RPMI7951 (cell line): Measurements from ENCODE around the gene PCK1. TPM values are rescaled to one million over a fixed set of nuclear protein-coding genes. Genes with fewer than 3 reads are reported as not detected.

Experiments
- DNase-seq: peaks from one replicate; pipeline ENCODE4 v3.0.0-alpha.2; 2012; ENCODE audit warnings: low read depth
- total RNA-seq: library from RNA; depleted of rRNA; stranded (reverse); fragments of >200 nt; shearing (Covaris generic); gene quantifications from 2 replicates; pipeline ENCODE4 v1.2.3, GENCODE V29; 2014

The PCK1 gene
- total RNA-seq, 1 experiment from 2014 or later, result not detected

- no peak for DNase-seq
Observed at GRCh38 chr20:57536120-57536708, 24.7 kb upstream of the PCK1 start.

GRCh38 chr20:57536771-57537724, 23.9 kb upstream of the PCK1 start:
- no peak for DNase-seq

GRCh38 chr20:57537822-57538221, 23.1 kb upstream of the PCK1 start:
- no peak for DNase-seq

GRCh38 chr20:57539889-57540288, 21.0 kb upstream of the PCK1 start:
- DNase-seq, result peak; percentile 29

- no peak for DNase-seq
Observed at GRCh38 chr20:57540890-57541580, 19.9 kb upstream of the PCK1 start.

- no peak for DNase-seq
Observed at GRCh38 chr20:57543754-57544153, 17.2 kb upstream of the PCK1 start.

GRCh38 chr20:57544838-57545564, 15.9 kb upstream of the PCK1 start:
- DNase-seq, result no peak

GRCh38 chr20:57545927-57546662, 14.8 kb upstream of the PCK1 start:
- DNase-seq, result no peak

- no peak for DNase-seq
Observed at GRCh38 chr20:57546956-57547649, 13.8 kb upstream of the PCK1 start.

- DNase-seq, result peak; percentile 18
Observed at GRCh38 chr20:57548177-57549058, 12.5 kb upstream of the PCK1 start.

GRCh38 chr20:57552471-57552870, 8.4 kb upstream of the PCK1 start:
- no peak for DNase-seq

GRCh38 chr20:57553376-57554018, 7.4 kb upstream of the PCK1 start:
- no peak for DNase-seq

- DNase-seq, result peak; percentile 24
Observed at GRCh38 chr20:57555457-57556184, 5.3 kb upstream of the PCK1 start.

GRCh38 chr20:57556980-57557274, 4.0 kb upstream of the PCK1 start:
- DNase-seq, result no peak

GRCh38 chr20:57557926-57558613, 2.8 kb upstream of the PCK1 start:
- no peak for DNase-seq

- no peak for DNase-seq
Observed at GRCh38 chr20:57558614-57559288, 2.2 kb upstream of the PCK1 start.

- peak; percentile 17 for DNase-seq
Observed at GRCh38 chr20:57559289-57559634, 1.6 kb upstream of the PCK1 start.
